22Rv1 (cell line): ENCODE results near the gene EZH1.

Experiments
- ZFX ChIP-seq: fragments of 450-650 bp; IDR thresholded peaks from 2 replicates; pipeline ENCODE4 v1.6.1; 2017; ENCODE audit warnings: antibody characterized with exemption, borderline replicate concordance
- TF ChIP-seq, protein P1 (sequence below): fragments of 450-650 bp; IDR thresholded peaks from 2 replicates; pipeline ENCODE4 v1.5.1; 2017; ENCODE audit warnings: mild to moderate bottlenecking

DNA sequence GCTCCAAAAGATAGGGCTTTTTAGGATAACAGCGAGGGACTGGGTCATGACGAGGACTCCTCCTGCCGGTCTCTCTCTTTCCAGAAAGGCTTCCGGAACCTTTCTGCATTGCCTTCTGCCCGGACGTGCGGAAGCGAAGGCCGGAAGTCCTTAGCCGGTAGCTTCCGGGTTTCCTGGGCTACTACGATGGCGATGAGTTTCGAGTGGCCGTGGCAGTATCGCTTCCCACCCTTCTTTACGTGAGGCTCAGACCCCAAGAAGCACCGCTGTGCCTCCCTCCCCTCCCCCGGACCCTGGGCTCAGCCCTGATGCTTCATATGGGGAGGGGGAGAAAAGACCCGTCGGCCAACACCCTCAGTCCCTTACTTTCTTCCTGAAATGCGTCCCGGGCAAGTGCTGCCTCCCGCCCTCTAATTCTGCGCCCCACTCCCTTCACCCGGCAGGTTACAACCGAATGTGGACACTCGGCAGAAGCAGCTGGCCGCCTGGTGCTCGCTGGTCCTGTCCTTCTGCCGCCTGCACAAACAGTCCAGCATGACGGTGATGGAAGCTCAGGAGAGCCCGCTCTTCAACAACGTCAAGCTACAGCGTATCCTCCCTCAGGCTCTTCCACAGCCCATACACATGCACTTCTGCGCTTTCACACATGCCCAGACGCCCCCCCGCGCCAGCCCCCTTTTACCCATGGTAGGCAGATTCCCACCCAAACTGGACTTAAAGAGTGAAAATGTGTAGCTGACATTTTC, 28.6 kb upstream of the EZH1 start, which contains the start of gene VPS25:
- TF ChIP-seq, protein P1, sequence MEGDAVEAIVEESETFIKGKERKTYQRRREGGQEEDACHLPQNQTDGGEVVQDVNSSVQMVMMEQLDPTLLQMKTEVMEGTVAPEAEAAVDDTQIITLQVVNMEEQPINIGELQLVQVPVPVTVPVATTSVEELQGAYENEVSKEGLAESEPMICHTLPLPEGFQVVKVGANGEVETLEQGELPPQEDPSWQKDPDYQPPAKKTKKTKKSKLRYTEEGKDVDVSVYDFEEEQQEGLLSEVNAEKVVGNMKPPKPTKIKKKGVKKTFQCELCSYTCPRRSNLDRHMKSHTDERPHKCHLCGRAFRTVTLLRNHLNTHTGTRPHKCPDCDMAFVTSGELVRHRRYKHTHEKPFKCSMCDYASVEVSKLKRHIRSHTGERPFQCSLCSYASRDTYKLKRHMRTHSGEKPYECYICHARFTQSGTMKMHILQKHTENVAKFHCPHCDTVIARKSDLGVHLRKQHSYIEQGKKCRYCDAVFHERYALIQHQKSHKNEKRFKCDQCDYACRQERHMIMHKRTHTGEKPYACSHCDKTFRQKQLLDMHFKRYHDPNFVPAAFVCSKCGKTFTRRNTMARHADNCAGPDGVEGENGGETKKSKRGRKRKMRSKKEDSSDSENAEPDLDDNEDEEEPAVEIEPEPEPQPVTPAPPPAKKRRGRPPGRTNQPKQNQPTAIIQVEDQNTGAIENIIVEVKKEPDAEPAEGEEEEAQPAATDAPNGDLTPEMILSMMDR = no peak
- TF ChIP-seq ZFX = no peak
